GM12878 (cell line): ENCODE data around the gene MBOAT7. TPM values are rescaled to one million over a fixed set of nuclear protein-coding genes. Genes with fewer than 3 reads are reported as not detected.

Source experiments
- ASH2L ChIP-seq: fragments of 300-600, 200-600 bp; sonication (generic); IDR thresholded peaks from 2 replicates; pipeline ENCODE4 v1.6.1; 2017; ENCODE audit warnings: low read depth, mild to moderate bottlenecking, borderline replicate concordance
- BACH1 ChIP-seq: fragments of 450-650 bp; IDR thresholded peaks from 2 replicates; pipeline ENCODE4 v1.6.1; 2017; ENCODE audit warnings: mild to moderate bottlenecking, borderline replicate concordance
- BHLHE40 ChIP-seq, 2 experiments: fragments of 450-650 bp in 1 of 2; IDR thresholded peaks; 2 replicates each; pipeline ENCODE4 v1.6.1; 2011 to 2017; ENCODE audit warnings: low read depth in 2 of 2, borderline replicate concordance in 1 of 2, improper control_type of control experiment in 1 of 2, low read length in 1 of 2, mild to moderate bottlenecking in 1 of 2
- BMI1 ChIP-seq: fragments of 450-650 bp; IDR thresholded peaks from 2 replicates; pipeline ENCODE4 v1.6.1; 2016; ENCODE audit warnings: mild to moderate bottlenecking, moderate library complexity, borderline replicate concordance
- CBFB ChIP-seq: IDR thresholded peaks from 2 replicates; pipeline ENCODE4 v1.6.1; 2016; ENCODE audit warnings: antibody characterized with exemption, low read depth
- CHD2 ChIP-seq: IDR thresholded peaks from 2 replicates; pipeline ENCODE4 v1.6.1; 2011; ENCODE audit warnings: low read depth, low read length, improper control_type of control experiment, borderline replicate concordance
- E2F4 ChIP-seq: IDR thresholded peaks from 2 replicates; pipeline ENCODE4 v1.6.1; 2012; ENCODE audit warnings: low read depth, low read length, improper control_type of control experiment
- EED ChIP-seq: sonication (generic); IDR thresholded peaks from 2 replicates; pipeline ENCODE4 v1.6.1; 2016; ENCODE audit warnings: antibody characterized with exemption, low read depth
- ETV6 ChIP-seq, 2 experiments: fragments of 450-650 bp in 1 of 2; IDR thresholded peaks in 1 of 2; conservative IDR thresholded peaks in 1 of 2; 2 replicates each; pipeline ENCODE4 v1.6.1; 2014; ENCODE audit warnings: antibody characterized with exemption in 1 of 2, borderline replicate concordance in 1 of 2, low read depth in 1 of 2, mild to moderate bottlenecking in 1 of 2, moderate library complexity in 1 of 2
- FOXM1 ChIP-seq: IDR thresholded peaks from 2 replicates; pipeline ENCODE4 v1.6.1; 2012; ENCODE audit warnings: low read depth, mild to moderate bottlenecking, inconsistent platforms, low read length, moderate library complexity
- GATAD2B ChIP-seq: fragments of 450-650 bp; conservative IDR thresholded peaks from 2 replicates; pipeline ENCODE4 v1.6.1; 2017; ENCODE audit warnings: low read depth, mild to moderate bottlenecking, moderate library complexity
- HCFC1 ChIP-seq: fragments of 150-350 bp; IDR thresholded peaks from 2 replicates; pipeline ENCODE4 v1.6.1; 2014; ENCODE audit warnings: low read length
- HDAC6 ChIP-seq: fragments of 200-600 bp; sonication (generic); IDR thresholded peaks from one replicate; pipeline ENCODE4 v1.8.0; 2017; ENCODE audit warnings: antibody characterized with exemption; ENCODE audit not compliant: unreplicated experiment
- NBN ChIP-seq: fragments of 450-650 bp; IDR thresholded peaks from 2 replicates; pipeline ENCODE4 v1.6.1; 2016
- NFYB ChIP-seq: IDR thresholded peaks from 2 replicates; pipeline ENCODE4 v1.6.1; 2011; ENCODE audit warnings: low read depth, mild to moderate bottlenecking, low read length, improper control_type of control experiment, moderate library complexity; ENCODE audit not compliant: insufficient read depth
- PBX3 ChIP-seq: IDR thresholded peaks from 2 replicates; pipeline ENCODE4 v1.6.1; 2011; ENCODE audit warnings: mild to moderate bottlenecking, low read depth, low read length, moderate library complexity; ENCODE audit not compliant: insufficient replicate concordance
- POLR2AphosphoS5 ChIP-seq: IDR thresholded peaks from 2 replicates; pipeline ENCODE4 v1.6.1; 2011; ENCODE audit warnings: mild to moderate bottlenecking, low read length, inconsistent platforms
- POU2F2 ChIP-seq: IDR thresholded peaks from 3 replicates; pipeline ENCODE4 v1.6.1; 2011; ENCODE audit warnings: low read depth, mild to moderate bottlenecking, low read length, borderline replicate concordance
- RFX5 ChIP-seq: IDR thresholded peaks from 2 replicates; pipeline ENCODE4 v1.6.1; 2011; ENCODE audit warnings: low read depth, low read length, improper control_type of control experiment
- SIN3A ChIP-seq: IDR thresholded peaks from 2 replicates; pipeline ENCODE4 v1.6.1; 2012; ENCODE audit warnings: low read depth, low read length, improper control_type of control experiment
- SRF ChIP-seq, 2 experiments: IDR thresholded peaks; 2 replicates each; pipeline ENCODE4 v1.6.1; 2011; ENCODE audit warnings: low read depth in 2 of 2, low read length in 2 of 2, mild to moderate bottlenecking in 1 of 2, moderate library complexity in 1 of 2
- STAT1 ChIP-seq: fragments of 450-650 bp; conservative IDR thresholded peaks from 2 replicates; pipeline ENCODE4 v1.6.1; 2014; ENCODE audit warnings: antibody characterized with exemption, mild to moderate bottlenecking
- YY1 ChIP-seq: IDR thresholded peaks from 2 replicates; pipeline ENCODE4 v1.6.1; 2011; ENCODE audit warnings: low read depth, mild to moderate bottlenecking, low read length
- ZBTB4 ChIP-seq: fragments of 450-650 bp; formaldehyde crosslinking; IDR thresholded peaks from 2 replicates; pipeline ENCODE4 v1.4.0; 2022; ENCODE audit warnings: mild to moderate bottlenecking, moderate library complexity
- ZNF217 ChIP-seq: fragments of 450-650 bp; IDR thresholded peaks from 2 replicates; pipeline ENCODE4 v1.6.1; 2017; ENCODE audit warnings: antibody characterized with exemption, mild to moderate bottlenecking
- ZNF384 ChIP-seq: IDR thresholded peaks from 2 replicates; pipeline ENCODE4 v1.6.1; 2012; ENCODE audit warnings: low read depth, mild to moderate bottlenecking, low read length, improper control_type of control experiment, borderline replicate concordance
- polyA plus RNA-seq, 11 experiments: library from polyadenylated mRNA; depleted of rRNA in 4 of 11; unstranded in 6 of 11; stranded (reverse) in 5 of 11; fragments of >200 nt; fragmentation: Nextera tagmentation in 4 of 11; fragmentation: Illumina TruSeq in 1 of 11; extraction: Ambion mirVana in 4 of 11; extraction: Trizol in 1 of 11; gene quantifications; 1 replicate in 1 of 11; 2 replicates in 10 of 11; pipeline versions ENCODE4 v1.2.1 to v1.2.3, GENCODE V29; 2011 to 2016; ENCODE audit warnings: inconsistent platforms in 2 of 11, missing spikeins in 2 of 11, low read depth in 1 of 11
- total RNA-seq, 4 experiments: library from RNA; depleted of rRNA in 3 of 4; stranded (reverse); fragments of >200 nt in 3 of 4; fragmentation: Illumina TruSeq in 1 of 4; extraction: Trizol in 1 of 4; gene quantifications; 2 replicates each; pipeline versions ENCODE4 v1.2.1 to v1.2.3, GENCODE V29; 2013 to 2021

The MBOAT7 gene
- total and polyA plus RNA-seq, 10 of the 15 experiments (the other 5 are each of a cell fraction or from before 2014, with no cell fraction given), result 0.69 to 44.5 (median 21.7) TPM

- TF ChIP-seq BACH1 (no peak; the same call in 1 of the 2 replicates), POLR2AphosphoS5 (peak; percentile 90), STAT1 (no peak; the same call in 1 of the 2 replicates), NFYB (peak; percentile 98), BHLHE40 (IDR thresholded peaks at IDR 0.05; ENCODE audit: borderline replicate concordance in 1 of 2, low read depth in 2 of 2, low read length in 1 of 2) (peak; percentile 10 to 74; a peak in 2 of 4 replicates), HCFC1 (no peak), YY1 (peak; percentile 91), HDAC6 (no peak), ETV6 (conservative IDR thresholded peaks at IDR 0.05 in 1 of 2, IDR thresholded peaks at IDR 0.05 in 1 of 2; ENCODE audit: borderline replicate concordance in 1 of 2, low read depth in 1 of 2) (no peak; a peak in 1 of 4 replicates), EED (no peak), PBX3 (peak; percentile 92), GATAD2B (peak; percentile 7; the same call in 1 of the 2 replicates), SRF (IDR thresholded peaks at IDR 0.05; ENCODE audit: low read depth in 2 of 2, low read length in 2 of 2) (no peak), RFX5 (peak; percentile 90), BMI1 (peak; percentile 100), E2F4 (peak; percentile 93), ZNF384 (no peak), NBN (peak; percentile 56), POU2F2 (peak; percentile 82), ASH2L (no peak), CBFB (0 out of 2 replicates have a peak, but pooled peaks have one; percentile 15), FOXM1 (peak; percentile 64; the same call in 1 of the 2 replicates), ZNF217 (no peak), SIN3A (peak; percentile 99), CHD2 (peak; percentile 97), ZBTB4 (CRISPR knock-in tag) (no peak)
These were observed 29.8 kb downstream of the MBOAT7 start, which contains the start of gene LENG1 (continued) for GRCh38 chr19:54159352-54160181.
